BE2C (cell line): ENCODE data around the gene SETD7.

ENCODE experiments used
- DNase-seq: peaks from one replicate; pipeline ENCODE4 v3.0.0-alpha.2; 2020
- H3K27me3 ChIP-seq: fragments of 250-450 bp; sonication (Bioruptor Pico); 2 replicates; pipeline ENCODE4 v1.5.1; 2020; ENCODE audit warnings: mild to moderate bottlenecking
- H3K36me3 ChIP-seq: fragments of 250-450 bp; sonication (Bioruptor Pico); 2 replicates; pipeline ENCODE4 v1.5.1; 2020; ENCODE audit warnings: mild to moderate bottlenecking
- H3K4me1 ChIP-seq: fragments of 250-450 bp; sonication (Bioruptor Pico); 2 replicates; pipeline ENCODE4 v1.5.1; 2020
- H3K4me3 ChIP-seq: 2 replicates; pipeline ENCODE4 v1.5.1; 2011; ENCODE audit warnings: low read depth, low read length
- H3K9me3 ChIP-seq: fragments of 250-450 bp; sonication (Bioruptor Pico); 2 replicates; pipeline ENCODE4 v1.5.1; 2020
- TF ChIP-seq, protein P1 (sequence below): IDR thresholded peaks from 2 replicates; pipeline ENCODE4 v1.5.1; 2012; ENCODE audit warnings: mild to moderate bottlenecking, low read depth, low read length

Gene SETD7

DNA sequence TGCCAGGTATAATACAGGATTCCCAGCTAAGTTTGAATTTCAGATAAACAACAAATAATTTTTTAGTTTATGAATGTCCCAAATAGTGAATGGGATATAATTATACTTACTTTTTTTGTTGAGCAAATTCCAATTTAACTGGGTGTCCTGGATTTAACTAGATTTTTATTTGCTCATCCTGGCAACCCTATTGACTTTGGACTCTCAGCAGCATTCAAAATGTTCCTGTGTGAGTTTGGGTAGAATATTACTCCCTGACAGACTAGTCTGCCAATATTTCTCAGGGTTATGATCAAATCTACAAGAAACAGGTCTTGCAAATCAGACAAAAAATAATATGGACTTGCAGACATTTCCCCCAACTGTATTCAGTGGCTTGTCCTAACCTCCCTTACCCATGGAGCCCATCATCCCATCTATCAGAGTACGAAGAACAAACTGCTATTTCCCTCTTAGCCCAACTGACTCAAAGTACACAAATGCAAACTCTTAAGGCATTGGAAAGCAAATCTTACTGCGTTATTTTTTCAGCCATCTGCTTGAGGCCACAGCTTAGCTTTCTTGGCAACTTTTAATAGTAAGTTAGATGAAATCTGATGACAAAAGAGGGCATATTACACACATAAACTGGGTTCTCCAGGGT lies 20.7 kb downstream of the SETD7 start:
- Histone ChIP-seq H3K9me3 (no peaks in the 10 kb centered on the region), H3K36me3 (peaks cover 16% of the 10 kb centered on the region; the same call in 1 of the 2 replicates), H3K4me3 (no peak overlapping the region), H3K27me3 (no peaks in the 10 kb centered on the region), H3K4me1 (no peaks in the 10 kb centered on the region)
- TF ChIP-seq, protein P1, sequence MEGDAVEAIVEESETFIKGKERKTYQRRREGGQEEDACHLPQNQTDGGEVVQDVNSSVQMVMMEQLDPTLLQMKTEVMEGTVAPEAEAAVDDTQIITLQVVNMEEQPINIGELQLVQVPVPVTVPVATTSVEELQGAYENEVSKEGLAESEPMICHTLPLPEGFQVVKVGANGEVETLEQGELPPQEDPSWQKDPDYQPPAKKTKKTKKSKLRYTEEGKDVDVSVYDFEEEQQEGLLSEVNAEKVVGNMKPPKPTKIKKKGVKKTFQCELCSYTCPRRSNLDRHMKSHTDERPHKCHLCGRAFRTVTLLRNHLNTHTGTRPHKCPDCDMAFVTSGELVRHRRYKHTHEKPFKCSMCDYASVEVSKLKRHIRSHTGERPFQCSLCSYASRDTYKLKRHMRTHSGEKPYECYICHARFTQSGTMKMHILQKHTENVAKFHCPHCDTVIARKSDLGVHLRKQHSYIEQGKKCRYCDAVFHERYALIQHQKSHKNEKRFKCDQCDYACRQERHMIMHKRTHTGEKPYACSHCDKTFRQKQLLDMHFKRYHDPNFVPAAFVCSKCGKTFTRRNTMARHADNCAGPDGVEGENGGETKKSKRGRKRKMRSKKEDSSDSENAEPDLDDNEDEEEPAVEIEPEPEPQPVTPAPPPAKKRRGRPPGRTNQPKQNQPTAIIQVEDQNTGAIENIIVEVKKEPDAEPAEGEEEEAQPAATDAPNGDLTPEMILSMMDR, result no peak
- no peak for DNase-seq

DNA sequence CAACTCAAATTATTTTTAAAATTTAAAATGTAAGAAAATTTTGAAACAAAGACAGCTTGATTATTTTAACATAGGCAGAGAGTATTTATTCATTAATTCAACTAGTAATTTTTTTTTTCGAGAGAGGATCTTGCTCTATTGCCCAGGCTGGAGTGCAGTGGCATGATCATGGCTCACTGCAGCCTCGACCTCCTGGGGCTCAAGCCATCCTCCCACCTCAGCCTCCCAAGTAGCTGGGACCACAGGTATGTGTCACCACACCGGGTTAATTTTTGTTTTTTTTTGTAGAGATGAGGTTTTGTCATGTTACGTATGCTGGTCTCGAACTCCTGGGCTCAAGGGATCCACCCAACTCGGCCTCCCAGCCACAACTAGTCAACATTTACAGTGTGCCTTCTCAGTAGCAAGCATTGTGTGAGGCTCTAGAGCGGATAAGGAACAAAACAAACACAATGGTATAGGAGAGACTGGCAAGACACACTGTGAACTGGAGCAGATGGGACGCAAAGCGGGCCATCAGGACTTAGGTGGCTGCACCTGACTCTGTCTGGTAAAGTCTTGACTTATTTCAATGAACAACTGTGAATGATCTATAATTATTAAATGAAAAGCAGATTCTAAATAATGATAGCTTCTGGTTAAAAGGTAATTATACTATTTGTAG lies 21.6 kb downstream of the SETD7 start:
- Histone ChIP-seq H3K9me3 (no peaks in the 10 kb centered on the region), H3K4me3 (no peak overlapping the region), H3K36me3 (peaks cover 15% of the 10 kb centered on the region), H3K27me3 (no peaks in the 10 kb centered on the region), H3K4me1 (no peaks in the 10 kb centered on the region)
- TF ChIP-seq, protein P1, result no peak
- DNase-seq, result no peak

DNA sequence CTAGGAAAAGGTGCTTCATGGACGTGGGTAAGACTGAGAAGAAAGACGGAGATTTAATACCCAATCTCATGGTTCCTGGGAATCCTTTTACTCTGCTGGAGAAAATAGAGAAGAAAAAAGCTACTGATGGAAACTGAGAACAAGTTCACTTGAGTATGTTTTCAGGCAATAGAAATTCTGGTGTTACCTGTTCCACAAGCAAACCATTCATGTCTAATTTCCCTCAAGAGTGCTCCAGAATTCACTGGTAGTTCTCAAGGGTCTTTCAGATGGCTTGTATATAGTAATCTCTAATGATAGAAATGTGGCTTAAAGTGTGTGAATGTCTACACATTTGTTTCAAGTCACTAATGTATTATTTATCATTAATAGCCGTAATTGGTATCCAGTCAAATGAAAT lies 22.5 kb downstream of the SETD7 start:
- Histone ChIP-seq H3K4me3 (no peak overlapping the region), H3K27me3 (no peaks in the 10 kb centered on the region), H3K4me1 (no peaks in the 10 kb centered on the region), H3K36me3 (peaks cover 24% of the 10 kb centered on the region), H3K9me3 (no peaks in the 10 kb centered on the region)
- no peak for DNase-seq
- TF ChIP-seq, protein P1, result no peak

DNA sequence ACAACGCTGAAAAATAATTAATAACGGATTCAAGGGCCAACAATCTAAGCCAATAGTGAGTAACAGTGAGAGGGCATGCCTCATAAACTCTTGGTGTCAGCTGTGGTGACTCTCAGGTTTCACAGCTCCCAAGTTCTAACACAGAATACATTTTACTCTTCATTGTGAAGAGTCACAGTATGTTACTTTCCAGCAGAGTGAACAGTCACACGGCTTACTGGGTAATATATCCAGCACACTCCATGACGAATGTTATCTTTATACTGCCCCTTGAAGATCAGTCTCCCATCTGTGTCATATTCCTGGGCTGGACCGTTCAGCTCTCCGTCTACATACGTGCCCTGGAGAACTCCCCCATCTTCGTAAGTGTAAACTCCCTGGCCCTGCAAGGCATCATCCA lies 23.1 kb downstream of the SETD7 start:
- no peak for DNase-seq

DNA sequence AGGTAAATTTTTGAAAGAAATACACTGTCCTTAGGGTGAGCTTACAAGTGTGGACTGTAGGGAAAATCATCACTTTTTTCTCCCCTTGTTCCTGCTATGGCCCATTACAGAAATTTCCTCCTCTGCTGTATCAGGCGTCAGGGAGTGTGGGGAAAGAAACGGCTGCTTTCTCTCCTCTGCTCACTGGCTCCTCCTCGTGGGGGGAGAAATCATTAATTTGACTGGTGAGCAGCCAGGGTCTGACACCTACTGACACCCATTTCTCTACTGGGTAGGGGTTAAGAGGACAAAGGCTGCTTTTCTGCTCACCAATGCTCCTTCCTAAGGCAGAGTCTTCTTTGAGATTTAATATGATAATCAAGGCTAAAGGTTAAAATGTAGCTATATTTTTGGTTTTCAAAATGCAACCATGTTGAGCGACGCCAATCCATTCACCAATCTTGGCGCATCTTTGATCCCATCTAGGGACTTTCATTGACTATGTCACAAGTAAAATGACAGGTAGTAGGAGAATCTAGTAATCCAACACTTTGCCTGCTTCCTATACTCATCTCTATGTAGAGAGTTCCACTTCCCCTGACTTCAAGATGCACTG lies 25.1 kb downstream of the SETD7 start:
- H3K36me3 ChIP-seq, result peaks cover 41% of the 10 kb centered on the region
- peak; percentile 72 for DNase-seq

More for the DNA sequence above, 23.1 kb downstream of the SETD7 start:
- Histone ChIP-seq H3K4me3 (no peak overlapping the region), H3K4me1 (no peaks in the 10 kb centered on the region), H3K9me3 (no peaks in the 10 kb centered on the region), H3K36me3 (peaks cover 27% of the 10 kb centered on the region), H3K27me3 (no peaks in the 10 kb centered on the region)
- TF ChIP-seq, protein P1, result no peak

More for the DNA sequence above, 25.1 kb downstream of the SETD7 start:
- no peaks in the 10 kb centered on the region for H3K4me1 ChIP-seq
- no peak overlapping the region for H3K4me3 ChIP-seq
- TF ChIP-seq, protein P1, result peak; percentile 85
- no peaks in the 10 kb centered on the region for H3K9me3 ChIP-seq
- H3K27me3 ChIP-seq, result no peaks in the 10 kb centered on the region
